NT2/D1 (cell line): ENCODE measurements around the gene WNT2B.

Experiments used
- DNase-seq: peaks from one replicate; pipeline ENCODE4 v3.0.0-alpha.2; 2011; ENCODE audit warnings: low read depth, low spot score
- H3K27me3 ChIP-seq: 2 replicates; pipeline ENCODE4 v1.6.0; 2011; ENCODE audit warnings: mild to moderate bottlenecking; ENCODE audit not compliant: insufficient read length, insufficient read depth
- H3K36me3 ChIP-seq: 2 replicates; pipeline ENCODE4 v1.6.1; 2011; ENCODE audit warnings: mild to moderate bottlenecking, low read length, mixed read lengths; ENCODE audit not compliant: insufficient read depth, insufficient read length
- H3K4me1 ChIP-seq: 2 replicates; pipeline ENCODE4 v1.5.1; 2011; ENCODE audit not compliant: insufficient read depth, insufficient read length
- H3K4me3 ChIP-seq: 2 replicates; pipeline ENCODE4 v1.5.1; 2011; ENCODE audit warnings: low read depth; ENCODE audit not compliant: insufficient read length
- H3K9ac ChIP-seq: 2 replicates; pipeline ENCODE4 v1.6.0; 2011; ENCODE audit warnings: low read depth; ENCODE audit not compliant: insufficient read length
- H3K9me3 ChIP-seq: 2 replicates; pipeline ENCODE4 v1.5.1; 2011; ENCODE audit warnings: mild to moderate bottlenecking, low read length; ENCODE audit not compliant: insufficient read depth
- SUZ12 ChIP-seq: IDR thresholded peaks from 2 replicates; pipeline ENCODE4 v1.6.1; 2011; ENCODE audit not compliant: insufficient read length, insufficient read depth; ENCODE audit errors: extremely low read depth
- YY1 ChIP-seq: IDR thresholded peaks from 2 replicates; pipeline ENCODE4 v1.6.1; 2011; ENCODE audit not compliant: insufficient read length, insufficient read depth
- ZNF274 ChIP-seq: IDR thresholded peaks from 2 replicates; pipeline ENCODE4 v1.6.1; 2011; ENCODE audit warnings: mild to moderate bottlenecking, low read depth, low read length

Gene WNT2B

DNA sequence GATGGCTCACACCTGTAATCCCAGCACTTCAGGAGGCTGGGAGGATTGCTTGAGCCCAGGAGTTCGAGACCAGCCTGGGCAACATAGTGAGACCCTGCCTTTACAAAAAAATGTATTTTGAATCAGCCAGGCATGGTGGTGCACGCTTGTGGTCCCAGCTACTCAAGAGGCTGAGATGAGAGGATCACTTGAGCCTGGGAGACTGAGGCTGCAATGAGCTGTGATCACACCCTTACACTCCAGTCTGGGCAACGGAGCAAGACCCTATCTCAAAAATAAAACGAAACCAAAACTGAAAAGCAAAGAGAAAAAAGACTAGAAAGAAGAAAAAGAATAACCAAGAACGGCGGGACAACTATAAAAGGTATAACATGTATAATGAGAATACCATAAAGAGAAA is 15.4 kb upstream of the WNT2B start:
- no peak for DNase-seq
- Histone ChIP-seq H3K9me3 (no peaks in the 10 kb centered on the region), H3K4me3 (no peak overlapping the region), H3K9ac (no peak overlapping the region), H3K4me1 (no peaks in the 10 kb centered on the region), H3K27me3 (no peaks in the 10 kb centered on the region), H3K36me3 (no peaks in the 10 kb centered on the region)
- TF ChIP-seq ZNF274 (no peak), SUZ12 (no peak), YY1 (no peak)

DNA sequence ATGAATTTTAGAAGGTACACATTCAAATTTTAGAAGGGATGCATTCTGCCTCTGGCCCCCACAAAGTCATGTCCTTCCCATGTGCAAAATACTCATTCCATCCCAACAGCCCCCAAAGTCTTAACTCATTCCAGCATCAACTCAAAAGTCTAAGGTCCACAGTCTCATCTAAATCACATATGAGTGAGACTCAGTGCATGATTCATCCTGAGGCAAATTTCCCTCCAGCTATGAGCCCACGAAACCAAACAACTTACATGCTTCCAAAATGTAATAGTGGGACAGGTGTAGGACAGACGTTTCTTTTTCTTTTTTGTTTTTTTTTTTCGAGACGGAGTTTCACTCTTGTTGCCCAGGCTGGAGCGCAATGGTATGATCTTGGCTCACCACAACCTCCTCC is 12.5 kb upstream of the WNT2B start:
- Histone ChIP-seq H3K9ac (no peak overlapping the region), H3K4me1 (no peaks in the 10 kb centered on the region), H3K4me3 (no peak overlapping the region), H3K36me3 (no peaks in the 10 kb centered on the region), H3K27me3 (peaks cover 20% of the 10 kb centered on the region), H3K9me3 (no peaks in the 10 kb centered on the region)
- DNase-seq = no peak
- TF ChIP-seq YY1 (no peak), ZNF274 (no peak), SUZ12 (no peak)

GRCh38 chr1:112501810-112502641 is 6.7 kb upstream of the WNT2B start:
- DNase-seq = no peak
- peaks cover 17% of the 10 kb centered on the region for H3K4me1 ChIP-seq
- H3K4me3 ChIP-seq = peak overlapping the region; percentile 54
- TF ChIP-seq SUZ12 (no peak), ZNF274 (no peak), YY1 (no peak)
- peak overlapping the region; percentile 52 for H3K9ac ChIP-seq
- no peaks in the 10 kb centered on the region for H3K36me3 ChIP-seq
- H3K27me3 ChIP-seq = peaks cover 72% of the 10 kb centered on the region
- no peaks in the 10 kb centered on the region for H3K9me3 ChIP-seq

DNA sequence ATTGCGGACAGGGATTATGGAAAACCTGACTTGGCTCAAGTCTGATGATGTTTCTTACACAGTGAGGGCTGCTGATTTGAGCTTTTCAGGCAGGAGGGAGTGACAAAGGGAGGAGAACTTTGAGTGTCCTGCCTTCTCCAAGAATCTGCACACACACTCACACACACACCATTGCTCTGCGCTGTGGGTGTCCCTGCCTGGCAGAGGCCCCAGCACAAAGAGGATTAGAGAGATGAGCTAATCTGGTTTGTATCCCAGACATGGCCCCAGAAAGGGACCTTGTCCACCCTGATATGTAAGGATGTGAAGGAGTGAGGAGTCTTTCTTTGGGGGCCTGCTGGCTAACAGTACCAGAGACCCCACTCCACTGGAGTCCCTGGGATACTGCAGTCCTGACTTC is 5.9 kb upstream of the WNT2B start:
- TF ChIP-seq SUZ12 (no peak), YY1 (no peak), ZNF274 (no peak)
- H3K9me3 ChIP-seq = no peaks in the 10 kb centered on the region
- H3K4me3 ChIP-seq = no peak overlapping the region
- H3K27me3 ChIP-seq = peaks cover 80% of the 10 kb centered on the region
- H3K9ac ChIP-seq = peak overlapping the region; percentile 34
- no peak for DNase-seq
- peaks cover 17% of the 10 kb centered on the region for H3K4me1 ChIP-seq
- H3K36me3 ChIP-seq = no peaks in the 10 kb centered on the region

DNA sequence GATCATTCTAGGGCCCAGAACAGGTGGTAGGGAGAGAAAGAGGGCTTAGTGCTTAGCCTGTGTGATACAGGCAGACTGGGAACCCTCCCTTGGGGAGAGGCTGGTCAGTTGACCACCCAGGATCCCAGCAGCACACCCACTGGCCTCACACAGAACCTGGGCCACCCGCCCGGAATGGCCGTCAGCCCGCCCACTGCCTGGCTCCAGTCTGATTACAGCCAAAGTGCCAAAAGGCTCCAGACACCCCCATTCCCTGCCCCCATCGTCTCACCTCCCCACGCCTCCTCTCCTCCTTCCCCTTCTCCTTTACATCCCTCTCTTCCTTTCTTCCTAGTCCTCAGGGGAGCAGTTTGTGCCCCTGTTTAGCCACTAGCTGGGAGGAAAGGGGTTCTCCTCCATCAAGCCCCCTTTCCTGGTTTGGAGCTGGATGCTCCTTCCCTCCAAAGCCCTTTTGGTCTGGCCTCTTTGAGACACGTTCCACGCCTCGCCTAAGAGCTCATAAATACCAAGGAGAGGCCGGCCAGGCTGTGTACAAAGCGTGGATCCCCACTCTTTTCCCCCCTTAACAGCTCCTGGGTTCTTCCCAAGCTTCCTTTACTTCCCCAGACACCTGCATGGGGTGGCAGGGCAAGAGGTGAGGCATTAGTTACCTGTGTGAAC is 4.6 kb upstream of the WNT2B start:
- Histone ChIP-seq H3K4me3 (no peak overlapping the region), H3K27me3 (peaks cover 93% of the 10 kb centered on the region), H3K9ac (no peak overlapping the region), H3K9me3 (no peaks in the 10 kb centered on the region), H3K4me1 (peaks cover 17% of the 10 kb centered on the region), H3K36me3 (no peaks in the 10 kb centered on the region)
- no peak for TF ChIP-seq YY1
- no peak for TF ChIP-seq ZNF274
- TF ChIP-seq SUZ12 = no peak
- DNase-seq = no peak

- TF ChIP-seq SUZ12 = no peak
- no peak for TF ChIP-seq ZNF274
- no peak for TF ChIP-seq YY1
- Histone ChIP-seq H3K4me1 (peaks cover 21% of the 10 kb centered on the region), H3K4me3 (no peak overlapping the region), H3K27me3 (peaks cover 95% of the 10 kb centered on the region), H3K9ac (no peak overlapping the region), H3K36me3 (no peaks in the 10 kb centered on the region), H3K9me3 (no peaks in the 10 kb centered on the region)
- DNase-seq = no peak
Measured at GRCh38 chr1:112504661-112505399, 3.9 kb upstream of the WNT2B start.

DNA sequence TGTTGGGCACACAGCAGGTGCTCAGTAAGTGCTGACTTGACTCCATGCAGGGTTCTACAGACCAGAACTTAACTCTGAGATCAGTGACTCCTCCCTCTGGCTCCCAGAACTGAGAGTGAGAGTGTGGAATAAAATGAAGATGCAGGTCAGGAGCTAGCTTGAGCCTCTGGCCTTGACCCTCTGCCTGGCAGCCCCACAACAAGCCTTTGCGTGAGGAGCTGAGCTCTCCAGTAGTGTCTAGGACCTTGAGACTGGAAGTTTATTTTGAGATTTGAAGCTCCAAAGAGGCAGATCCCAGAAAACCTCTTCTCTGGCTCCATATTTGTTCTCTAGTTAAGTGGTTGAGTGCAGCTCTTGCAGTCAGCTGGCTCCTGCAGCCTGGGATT is 3.4 kb upstream of the WNT2B start:
- peaks cover 95% of the 10 kb centered on the region for H3K27me3 ChIP-seq
- DNase-seq = no peak

More for the DNA sequence above, 3.4 kb upstream of the WNT2B start:
- Histone ChIP-seq H3K4me1 (peaks cover 25% of the 10 kb centered on the region), H3K9ac (no peak overlapping the region), H3K4me3 (no peak overlapping the region), H3K36me3 (no peaks in the 10 kb centered on the region), H3K9me3 (no peaks in the 10 kb centered on the region)
- no peak for TF ChIP-seq ZNF274
- TF ChIP-seq YY1 = no peak
- TF ChIP-seq SUZ12 = no peak
